Body of pancreas (tissue), 4 donors: ENCODE measurements around the gene PRSS12.

ENCODE experiments used
- POLR2A ChIP-seq, 3 donors: fragments of 450-650 bp; IDR thresholded peaks; one replicate each; pipeline ENCODE4 v1.6.1; 2016; ENCODE audit warnings: antibody characterized with exemption in 3 of 3, mild to moderate bottlenecking in 2 of 3
- TF ChIP-seq, protein P1 (sequence below), 7 experiments: fragments of 450-650 bp in 4 of 7; fragments of 200-600 bp in 3 of 7; sonication (generic) in 3 of 7; IDR thresholded peaks; one replicate each; pipeline ENCODE4 v1.5.1; 2016 to 2019; ENCODE audit warnings: antibody characterized with exemption in 7 of 7

DNA sequence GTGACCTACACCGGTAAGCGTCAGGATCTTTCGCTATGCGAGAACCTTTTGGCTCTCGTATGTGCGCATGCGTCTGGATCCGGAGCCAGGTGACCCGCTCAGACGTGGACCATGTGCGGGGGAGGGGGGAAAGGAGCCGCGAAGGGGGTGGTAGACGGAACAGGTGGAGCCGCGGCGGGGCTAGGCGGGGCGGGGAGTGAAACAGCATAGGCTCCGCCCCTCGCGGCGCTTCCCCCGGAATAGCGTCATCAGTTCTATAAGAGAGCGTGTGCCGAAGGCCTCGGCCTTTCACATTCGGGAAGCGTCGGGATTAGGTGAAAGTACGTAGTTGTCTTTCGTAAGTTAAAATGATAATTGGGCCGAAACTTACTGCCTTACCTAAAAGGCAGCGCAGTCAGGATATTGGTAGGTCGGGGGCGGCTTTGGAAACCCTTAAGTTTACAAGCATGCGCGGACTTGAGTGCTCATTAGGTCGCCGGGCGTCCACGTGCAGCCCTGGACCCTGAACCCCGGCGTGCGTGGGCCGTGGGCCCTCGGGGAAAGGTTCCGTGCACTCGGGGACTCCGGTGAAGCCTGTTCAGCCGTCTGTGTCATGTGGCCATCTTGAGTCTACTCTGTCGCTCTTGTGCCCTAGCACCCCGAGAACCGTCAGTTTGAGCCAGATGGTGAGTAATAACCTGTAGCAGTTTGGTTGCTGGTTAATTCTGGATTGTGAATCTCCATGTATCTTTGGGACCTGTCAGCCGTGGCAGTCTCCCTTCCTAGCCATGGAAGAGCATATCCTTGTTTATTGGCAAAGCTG, 74.1 kb downstream of the PRSS12 start:
- TF ChIP-seq, protein P1, sequence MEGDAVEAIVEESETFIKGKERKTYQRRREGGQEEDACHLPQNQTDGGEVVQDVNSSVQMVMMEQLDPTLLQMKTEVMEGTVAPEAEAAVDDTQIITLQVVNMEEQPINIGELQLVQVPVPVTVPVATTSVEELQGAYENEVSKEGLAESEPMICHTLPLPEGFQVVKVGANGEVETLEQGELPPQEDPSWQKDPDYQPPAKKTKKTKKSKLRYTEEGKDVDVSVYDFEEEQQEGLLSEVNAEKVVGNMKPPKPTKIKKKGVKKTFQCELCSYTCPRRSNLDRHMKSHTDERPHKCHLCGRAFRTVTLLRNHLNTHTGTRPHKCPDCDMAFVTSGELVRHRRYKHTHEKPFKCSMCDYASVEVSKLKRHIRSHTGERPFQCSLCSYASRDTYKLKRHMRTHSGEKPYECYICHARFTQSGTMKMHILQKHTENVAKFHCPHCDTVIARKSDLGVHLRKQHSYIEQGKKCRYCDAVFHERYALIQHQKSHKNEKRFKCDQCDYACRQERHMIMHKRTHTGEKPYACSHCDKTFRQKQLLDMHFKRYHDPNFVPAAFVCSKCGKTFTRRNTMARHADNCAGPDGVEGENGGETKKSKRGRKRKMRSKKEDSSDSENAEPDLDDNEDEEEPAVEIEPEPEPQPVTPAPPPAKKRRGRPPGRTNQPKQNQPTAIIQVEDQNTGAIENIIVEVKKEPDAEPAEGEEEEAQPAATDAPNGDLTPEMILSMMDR (IDR thresholded peaks at IDR 0.05): no peak
- peak; percentile 85 to 99 (median 99) for TF ChIP-seq POLR2A (IDR thresholded peaks at IDR 0.05)
